Measurements from ENCODE around the gene KIAA1671. TPM values are rescaled to one million over a fixed set of nuclear protein-coding genes. Genes with fewer than 3 reads are reported as not detected.
A peak's percentile ranks its signal among the peaks of the same experiment; 100 is the strongest.

Gene KIAA1671
- total RNA-seq, 1 experiment from 2014 or later: 18.6 TPM

DNA sequence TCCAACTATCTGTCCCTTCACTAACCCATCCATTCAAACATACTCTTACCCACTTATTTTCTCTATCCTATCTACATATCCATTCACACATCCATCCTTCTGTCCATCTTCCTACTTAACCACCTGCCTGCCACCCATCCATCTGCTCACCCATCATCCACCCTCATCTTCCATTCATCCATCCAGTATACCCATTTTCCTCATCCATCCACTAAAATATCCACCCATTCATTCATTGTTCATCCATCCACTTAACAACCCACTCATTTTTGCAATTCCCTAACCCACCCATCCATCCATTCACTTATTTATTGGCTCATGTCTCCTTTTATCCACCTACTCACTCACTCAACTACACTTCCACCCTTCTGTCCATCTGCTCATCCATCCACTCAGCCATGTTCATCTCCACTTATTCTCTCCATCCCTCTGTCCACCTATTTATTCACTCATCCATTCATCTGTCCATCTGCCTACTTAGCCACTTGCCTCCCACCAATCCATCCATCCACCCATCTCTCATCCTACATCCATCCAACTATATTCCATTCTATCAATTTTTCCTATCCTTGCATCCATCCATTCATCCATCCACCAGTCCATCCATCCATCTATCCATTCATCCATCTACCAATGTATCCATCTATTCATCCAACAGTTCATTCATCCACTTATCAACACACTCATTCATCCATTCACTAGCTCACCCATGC is 16.6 kb upstream of the KIAA1671 start:
- CTCF ChIA-PET: interaction anchor here (0.7 kb wide), 1 partner anchor 118 kb away, joined by 3 read pairs; no protein-coding TSS in a partner anchor
- intact Hi-C loops (cut with micrococcal nuclease): loop anchor here (5.0 kb wide), 1 partner anchor 169 kb away; no protein-coding TSS in a partner anchor
- POLR2A ChIA-PET (ENCODE audit: unreplicated experiment): no interaction called here

GRCh38 chr22:24937114-24937513 is 15.4 kb upstream of the KIAA1671 start:
- H3K9me3 ChIP-seq (ENCODE audit: low read length): no peaks in the 10 kb centered on the region
- POLR2A ChIA-PET (ENCODE audit: unreplicated experiment): no interaction called here
- BruUV-seq (replicated peaks): no TSS peak

More for the DNA sequence above, 16.6 kb upstream of the KIAA1671 start:
- Histone ChIP-seq H2AFZ (ENCODE audit: low read length) (no peak overlapping the region), H3K4me2 (ENCODE audit: low read length) (no peak overlapping the region), H3K27me3 (ENCODE audit: low read length) (no peaks in the 10 kb centered on the region), H3K4me1 (ENCODE audit: insufficient read depth, low read length) (peaks cover 5% of the 10 kb centered on the region; the same call in 1 of the 2 replicates), H3K9me2 (replicated peaks; ENCODE audit: low read length) (no peaks in the 10 kb centered on the region), H3K4me3 (ENCODE audit: low read length) (no peak overlapping the region), H3K79me2 (ENCODE audit: low read length) (no peaks in the 10 kb centered on the region), H3F3A (ENCODE audit: low read length, unreplicated experiment) (no peaks in the 10 kb centered on the region), H3K9me3 (ENCODE audit: low read length) (no peaks in the 10 kb centered on the region), H3K27ac (ENCODE audit: low read length) (no peak overlapping the region), H3K36me3 (ENCODE audit: low read depth, low read length) (no peaks in the 10 kb centered on the region), H4K20me1 (ENCODE audit: low read length) (no peaks in the 10 kb centered on the region), H3K9ac (ENCODE audit: low read length) (no peak overlapping the region)
- DNase-seq: no peak
- ATAC-seq: no peak
- TF ChIP-seq EZH2 (IDR thresholded peaks at IDR 0.05; ENCODE audit: low read length, unreplicated experiment) (no peak), EZH2phosphoT487 (IDR thresholded peaks at IDR 0.05; ENCODE audit: borderline replicate concordance, low read length) (no peak), CTCF (conservative IDR thresholded peaks at IDR 0.05; ENCODE audit: low read depth, low read length) (no peak)
- no TSS peak for BruUV-seq (replicated peaks)

More at GRCh38 chr22:24937114-24937513, 15.4 kb upstream of the KIAA1671 start:
- peak; percentile 49 for DNase-seq
- no peak overlapping the region for H3K27ac ChIP-seq (ENCODE audit: low read length)
- intact Hi-C loops (cut with micrococcal nuclease): loop anchor here (5.0 kb wide), 1 partner anchor 170 kb away; no protein-coding TSS in a partner anchor
- H3F3A ChIP-seq (ENCODE audit: low read length, unreplicated experiment): no peaks in the 10 kb centered on the region
- no peaks in the 10 kb centered on the region for H3K9me2 ChIP-seq (replicated peaks; ENCODE audit: low read length)
- H3K36me3 ChIP-seq (ENCODE audit: low read depth, low read length): no peaks in the 10 kb centered on the region
- peak; percentile 83 for ATAC-seq
- H2AFZ ChIP-seq (ENCODE audit: low read length): no peak overlapping the region
- no peak overlapping the region for H3K4me3 ChIP-seq (ENCODE audit: low read length)
- H3K27me3 ChIP-seq (ENCODE audit: low read length): no peaks in the 10 kb centered on the region
- H3K4me2 ChIP-seq (ENCODE audit: low read length): no peak overlapping the region
- CTCF ChIA-PET: interaction anchor here (0.6 kb wide), 1 partner anchor 118 kb away, joined by 3 read pairs; no protein-coding TSS in a partner anchor
- TF ChIP-seq EZH2 (IDR thresholded peaks at IDR 0.05; ENCODE audit: low read length, unreplicated experiment): no peak
- no peak for TF ChIP-seq EZH2phosphoT487 (IDR thresholded peaks at IDR 0.05; ENCODE audit: borderline replicate concordance, low read length)
- TF ChIP-seq CTCF (conservative IDR thresholded peaks at IDR 0.05; ENCODE audit: low read depth, low read length): peak; percentile 56
- H3K4me1 ChIP-seq (ENCODE audit: insufficient read depth, low read length): peaks cover 5% of the 10 kb centered on the region; the same call in 1 of the 2 replicates
- no peak overlapping the region for H3K9ac ChIP-seq (ENCODE audit: low read length)
- no peaks in the 10 kb centered on the region for H4K20me1 ChIP-seq (ENCODE audit: low read length)
- no peaks in the 10 kb centered on the region for H3K79me2 ChIP-seq (ENCODE audit: low read length)
